ENCODE results near the gene HSPA1L. TPM values are rescaled to one million over a fixed set of nuclear protein-coding genes. Genes with fewer than 3 reads are reported as not detected.

Gene HSPA1L
- total and polyA plus RNA-seq, 5 donors from 2014 or later = 2.2 to 5.5 (median 3.8) TPM

- Mint-ChIP-seq H3K36me3 (peaks cover 24% of the 10 kb centered on the region), H3K27ac (peak overlapping the region; percentile 96 to 100 (median 99)), H3K4me1 (peaks cover 24 to 58% (median 36%) of the 10 kb centered on the region in 4 donors), H3K4me3 (peak overlapping the region; percentile 96 to 100 (median 99)), H3K9me3 (peaks cover 0 to 1% (median 0%) of the 10 kb centered on the region in 7 donors), H3K27me3 (no peaks in the 10 kb centered on the region)
- Histone ChIP-seq H3K36me3 (ENCODE audit: control insufficient read depth, insufficient read depth, low read length) (peaks cover 30% of the 10 kb centered on the region), H3K27ac (ENCODE audit: insufficient read depth, low read length, poor library complexity, severe bottlenecking) (peak overlapping the region; percentile 97), H3K27me3 (ENCODE audit: control insufficient read depth, insufficient read depth, low read length) (no peaks in the 10 kb centered on the region), H3K4me3 (ENCODE audit: low read depth, low read length) (peak overlapping the region; percentile 96), H3K4me1 (ENCODE audit: control insufficient read depth, insufficient read depth, low read length, poor library complexity, severe bottlenecking) (peaks cover 46% of the 10 kb centered on the region), H3K9me3 (ENCODE audit: control insufficient read depth in 2 of 2, low read length in 2 of 2) (no peaks in the 10 kb centered on the region)
- DNase-seq (no peak), ATAC-seq (ENCODE audit: low read depth in 2 of 2) (no peak)
Measured at GRCh38 chr6:31836047-31836473, 21.0 kb upstream of the HSPA1L start.

- Histone ChIP-seq H3K9me3 (ENCODE audit: control insufficient read depth in 2 of 2, low read length in 2 of 2) (no peaks in the 10 kb centered on the region), H3K4me3 (ENCODE audit: low read depth, low read length) (peak overlapping the region; percentile 96), H3K36me3 (ENCODE audit: control insufficient read depth, insufficient read depth, low read length) (peaks cover 18% of the 10 kb centered on the region), H3K27me3 (ENCODE audit: control insufficient read depth, insufficient read depth, low read length) (no peaks in the 10 kb centered on the region), H3K4me1 (ENCODE audit: control insufficient read depth, insufficient read depth, low read length, poor library complexity, severe bottlenecking) (peaks cover 59% of the 10 kb centered on the region), H3K27ac (ENCODE audit: insufficient read depth, low read length, poor library complexity, severe bottlenecking) (peak overlapping the region; percentile 97)
- peaks cover 24 to 64% (median 44%) of the 10 kb centered on the region in 4 donors for H3K4me1 Mint-ChIP-seq
- H3K36me3 Mint-ChIP-seq = peaks cover 24% of the 10 kb centered on the region
- H3K27ac Mint-ChIP-seq = peak overlapping the region; percentile 96 to 100 (median 99)
- no peaks in the 10 kb centered on the region for H3K27me3 Mint-ChIP-seq
- DNase-seq (peak; percentile 68 to 85 (median 83)), ATAC-seq (ENCODE audit: low read depth in 2 of 2) (peak; percentile 66 to 67)
- peaks cover 0 to 1% (median 0%) of the 10 kb centered on the region in 7 donors for H3K9me3 Mint-ChIP-seq
- peak overlapping the region; percentile 96 to 100 (median 99) for H3K4me3 Mint-ChIP-seq
Measured at GRCh38 chr6:31834367-31835250, 19.5 kb upstream of the HSPA1L start.

GRCh38 chr6:31831350-31832215 lies 16.5 kb upstream of the HSPA1L start:
- Histone ChIP-seq H3K9me3 (ENCODE audit: control insufficient read depth in 2 of 2, low read length in 2 of 2) (no peaks in the 10 kb centered on the region), H3K27me3 (ENCODE audit: control insufficient read depth, insufficient read depth, low read length) (no peaks in the 10 kb centered on the region), H3K27ac (ENCODE audit: insufficient read depth, low read length, poor library complexity, severe bottlenecking) (peak overlapping the region; percentile 71), H3K4me3 (ENCODE audit: low read depth, low read length) (peak overlapping the region; percentile 96), H3K4me1 (ENCODE audit: control insufficient read depth, insufficient read depth, low read length, poor library complexity, severe bottlenecking) (peaks cover 44% of the 10 kb centered on the region), H3K36me3 (ENCODE audit: control insufficient read depth, insufficient read depth, low read length) (no peaks in the 10 kb centered on the region)
- H3K36me3 Mint-ChIP-seq = peaks cover 5% of the 10 kb centered on the region
- ATAC-seq (ENCODE audit: low read depth in 2 of 2) = no peak
- H3K4me1 Mint-ChIP-seq = peaks cover 17 to 47% (median 32%) of the 10 kb centered on the region in 4 donors
- peak overlapping the region in 1 of 3 donors; percentile 94 for H3K27ac Mint-ChIP-seq
- H3K4me3 Mint-ChIP-seq = peak overlapping the region; percentile 93 to 98 (median 96)
- no peak for DNase-seq
- H3K27me3 Mint-ChIP-seq = no peaks in the 10 kb centered on the region
- H3K9me3 Mint-ChIP-seq = no peaks in the 10 kb centered on the region

GRCh38 chr6:31830886-31831335 lies 15.8 kb upstream of the HSPA1L start:
- ATAC-seq (ENCODE audit: low read depth in 2 of 2) = no peak
- no peaks in the 10 kb centered on the region for H3K36me3 ChIP-seq (ENCODE audit: control insufficient read depth, insufficient read depth, low read length)
- Mint-ChIP-seq H3K4me1 (peaks cover 10 to 41% (median 30%) of the 10 kb centered on the region in 4 donors), H3K36me3 (peaks cover 5% of the 10 kb centered on the region), H3K9me3 (no peaks in the 10 kb centered on the region), H3K27ac (peak overlapping the region; percentile 84 to 94 (median 91)), H3K4me3 (peak overlapping the region; percentile 93 to 98 (median 96)), H3K27me3 (no peaks in the 10 kb centered on the region)
- H3K27ac ChIP-seq (ENCODE audit: insufficient read depth, low read length, poor library complexity, severe bottlenecking) = peak overlapping the region; percentile 71
- H3K4me1 ChIP-seq (ENCODE audit: control insufficient read depth, insufficient read depth, low read length, poor library complexity, severe bottlenecking) = peaks cover 41% of the 10 kb centered on the region
- H3K4me3 ChIP-seq (ENCODE audit: low read depth, low read length) = peak overlapping the region; percentile 96
- no peaks in the 10 kb centered on the region for H3K9me3 ChIP-seq (ENCODE audit: control insufficient read depth in 2 of 2, low read length in 2 of 2)
- DNase-seq = no peak
- H3K27me3 ChIP-seq (ENCODE audit: control insufficient read depth, insufficient read depth, low read length) = no peaks in the 10 kb centered on the region

- H3K36me3 ChIP-seq (ENCODE audit: control insufficient read depth, insufficient read depth, low read length) = no peaks in the 10 kb centered on the region
- no peaks in the 10 kb centered on the region for H3K27me3 Mint-ChIP-seq
- DNase-seq (peak in 2 of 3 donors; percentile 68 to 80), ATAC-seq (ENCODE audit: low read depth in 2 of 2) (no peak)
- H3K4me1 ChIP-seq (ENCODE audit: control insufficient read depth, insufficient read depth, low read length, poor library complexity, severe bottlenecking) = peaks cover 36% of the 10 kb centered on the region
- no peaks in the 10 kb centered on the region for H3K9me3 Mint-ChIP-seq
- peak overlapping the region; percentile 96 for H3K4me3 ChIP-seq (ENCODE audit: low read depth, low read length)
- no peaks in the 10 kb centered on the region for H3K9me3 ChIP-seq (ENCODE audit: control insufficient read depth in 2 of 2, low read length in 2 of 2)
- peaks cover 11 to 46% (median 28%) of the 10 kb centered on the region in 4 donors for H3K4me1 Mint-ChIP-seq
- H3K27ac Mint-ChIP-seq = peak overlapping the region; percentile 84 to 91 (median 91)
- no peaks in the 10 kb centered on the region for H3K27me3 ChIP-seq (ENCODE audit: control insufficient read depth, insufficient read depth, low read length)
- peak overlapping the region; percentile 71 for H3K27ac ChIP-seq (ENCODE audit: insufficient read depth, low read length, poor library complexity, severe bottlenecking)
- peaks cover 1% of the 10 kb centered on the region for H3K36me3 Mint-ChIP-seq
- H3K4me3 Mint-ChIP-seq = peak overlapping the region; percentile 93 to 98 (median 96)
Measured at GRCh38 chr6:31829633-31830283, 14.7 kb upstream of the HSPA1L start.

GRCh38 chr6:31827286-31828079 lies 12.4 kb upstream of the HSPA1L start, which contains the start of gene HSPA1B:
HSPA1B (plus strand) TSS chr6:31827738; CDS start chr6:31827951, 213 bp downstream.
- Mint-ChIP-seq H3K4me3 (peak within 1 kb of the TSS; percentile 91 to 97 (median 94)), H3K4me1 (peaks cover 13 to 50% (median 31%) of the 10 kb centered on the region in 4 donors), H3K36me3 (no peaks in the 10 kb centered on the region), H3K9me3 (no peaks in the 10 kb centered on the region), H3K27me3 (no peaks in the 10 kb centered on the region), H3K27ac (peak within 1 kb of the TSS; percentile 95 to 97 (median 96))
- Histone ChIP-seq H3K36me3 (ENCODE audit: control insufficient read depth, insufficient read depth, low read length) (no peaks in the 10 kb centered on the region), H3K27me3 (ENCODE audit: control insufficient read depth, insufficient read depth, low read length) (no peaks in the 10 kb centered on the region), H3K4me1 (ENCODE audit: control insufficient read depth, insufficient read depth, low read length, poor library complexity, severe bottlenecking) (peaks cover 41% of the 10 kb centered on the region), H3K4me3 (ENCODE audit: low read depth, low read length) (peak within 1 kb of the TSS; percentile 94), H3K9me3 (ENCODE audit: control insufficient read depth in 2 of 2, low read length in 2 of 2) (no peaks in the 10 kb centered on the region), H3K27ac (ENCODE audit: insufficient read depth, low read length, poor library complexity, severe bottlenecking) (peak within 1 kb of the TSS; percentile 85)
- ATAC-seq (ENCODE audit: low read depth in 2 of 2) (peak; percentile 76 to 81), DNase-seq (peak; percentile 85 to 99 (median 87))

Data from CD4-positive, CD25-positive, alpha-beta regulatory T cell (primary cell).